OCI-LY3 (cell line): ENCODE measurements around the gene C3orf20.

Source experiments
- H2AFZ ChIP-seq: fragments of 200-600, 300-600 bp; shearing (Covaris generic); 2 replicates; pipeline ENCODE4 v1.6.0; 2014; ENCODE audit warnings: antibody characterized with exemption, low read depth, low read length
- H3K27ac ChIP-seq: fragments of 200-600, 300-600 bp; sonication (generic); 2 replicates; pipeline ENCODE4 v1.5.1; 2014; ENCODE audit warnings: mild to moderate bottlenecking, low read length, moderate library complexity, mixed read lengths
- H3K27me3 ChIP-seq: fragments of 200-600, 300-600 bp; sonication (generic); 2 replicates; pipeline ENCODE4 v1.6.1; 2014; ENCODE audit warnings: low read depth, low read length, mixed read lengths
- H3K36me3 ChIP-seq: fragments of 200-600, 300-600 bp; sonication (generic); replicated peaks from 2 replicates; pipeline ENCODE3; 2014; ENCODE audit warnings: low read depth, low read length, mixed read lengths
- H3K4me1 ChIP-seq: fragments of 300-600, 200-600 bp; sonication (generic); 2 replicates; pipeline ENCODE4 v1.6.1; 2014; ENCODE audit warnings: low read length, mixed read lengths
- H3K4me2 ChIP-seq: fragments of 200-600, 300-600 bp; sonication (generic); 2 replicates; pipeline ENCODE4 v1.6.1; 2014; ENCODE audit warnings: low read length, mixed read lengths
- H3K4me3 ChIP-seq: fragments of 300-600, 200-600 bp; sonication (generic); 2 replicates; pipeline ENCODE4 v1.5.1; 2014; ENCODE audit warnings: antibody characterized with exemption, mild to moderate bottlenecking, low read length, moderate library complexity
- H3K79me2 ChIP-seq: fragments of 300-600, 200-600 bp; shearing (Covaris generic); 2 replicates; pipeline ENCODE4 v1.6.1; 2014; ENCODE audit warnings: mild to moderate bottlenecking, low read length, mixed read lengths
- H3K9ac ChIP-seq: fragments of 300-600, 200-600 bp; shearing (Covaris generic); 2 replicates; pipeline ENCODE4 v1.6.0; 2014; ENCODE audit warnings: mild to moderate bottlenecking, low read length, moderate library complexity
- H3K9me3 ChIP-seq: fragments of 200-600, 300-600 bp; shearing (Covaris generic); 2 replicates; pipeline ENCODE4 v1.6.1; 2014; ENCODE audit warnings: low read length, mixed read lengths; ENCODE audit not compliant: insufficient read depth
- H4K20me1 ChIP-seq: fragments of 200-600, 300-600 bp; sonication (generic); 2 replicates; pipeline ENCODE4 v1.6.1; 2016; ENCODE audit warnings: low read length, mixed read lengths; ENCODE audit not compliant: insufficient read depth
- CTCF ChIP-seq: fragments of 200-600, 300-600 bp; sonication (generic); IDR thresholded peaks from 2 replicates; pipeline ENCODE4 v1.5.1; 2014; ENCODE audit warnings: antibody characterized with exemption, low read length, low read depth
- EZH2phosphoT487 ChIP-seq: fragments of 200-600 bp; shearing (Covaris generic); IDR thresholded peaks from 2 replicates; pipeline ENCODE4 v1.6.1; 2018; ENCODE audit warnings: antibody characterized with exemption, mixed run types, low read depth

Gene C3orf20

DNA sequence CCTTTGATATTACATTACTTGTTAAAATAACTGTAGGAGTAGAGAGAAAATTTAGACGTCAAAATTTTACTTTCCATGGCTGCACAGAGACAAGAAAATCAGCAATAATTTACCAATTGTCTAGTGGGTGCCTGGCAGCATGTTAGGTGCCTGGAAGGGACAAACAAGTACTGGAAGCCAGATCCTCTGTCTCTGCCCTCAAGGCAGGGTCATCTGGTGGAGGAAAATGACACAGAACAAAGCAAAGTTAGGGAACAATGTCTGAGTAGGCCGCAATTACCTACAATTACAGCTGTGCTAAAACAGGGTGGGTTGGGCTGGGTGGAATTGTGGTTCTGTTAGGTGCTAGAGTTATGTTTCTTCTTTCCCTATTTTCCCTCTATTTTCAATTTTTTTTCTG lies 16.0 kb upstream of the C3orf20 start:
- Histone ChIP-seq H3K9me3 (no peaks in the 10 kb centered on the region), H3K36me3 (peaks cover 80% of the 10 kb centered on the region), H3K4me2 (no peak overlapping the region), H3K9ac (no peak overlapping the region), H3K4me3 (no peak overlapping the region), H4K20me1 (no peaks in the 10 kb centered on the region), H3K79me2 (peaks cover 2% of the 10 kb centered on the region; the same call in 1 of the 2 replicates), H3K27ac (no peak overlapping the region), H3K4me1 (no peaks in the 10 kb centered on the region), H2AFZ (no peak overlapping the region), H3K27me3 (no peaks in the 10 kb centered on the region)
- TF ChIP-seq EZH2phosphoT487 (no peak), CTCF (no peak)

- Histone ChIP-seq H4K20me1 (no peaks in the 10 kb centered on the region), H3K9ac (no peak overlapping the region), H3K27ac (no peak overlapping the region), H3K27me3 (no peaks in the 10 kb centered on the region), H3K9me3 (no peaks in the 10 kb centered on the region), H3K4me2 (no peak overlapping the region), H2AFZ (no peak overlapping the region), H3K79me2 (no peaks in the 10 kb centered on the region), H3K36me3 (peaks cover 83% of the 10 kb centered on the region), H3K4me3 (no peak overlapping the region), H3K4me1 (no peaks in the 10 kb centered on the region)
- TF ChIP-seq CTCF (no peak), EZH2phosphoT487 (no peak)
These were observed 14.0 kb upstream of the C3orf20 start for GRCh38 chr3:14660942-14661341.

DNA sequence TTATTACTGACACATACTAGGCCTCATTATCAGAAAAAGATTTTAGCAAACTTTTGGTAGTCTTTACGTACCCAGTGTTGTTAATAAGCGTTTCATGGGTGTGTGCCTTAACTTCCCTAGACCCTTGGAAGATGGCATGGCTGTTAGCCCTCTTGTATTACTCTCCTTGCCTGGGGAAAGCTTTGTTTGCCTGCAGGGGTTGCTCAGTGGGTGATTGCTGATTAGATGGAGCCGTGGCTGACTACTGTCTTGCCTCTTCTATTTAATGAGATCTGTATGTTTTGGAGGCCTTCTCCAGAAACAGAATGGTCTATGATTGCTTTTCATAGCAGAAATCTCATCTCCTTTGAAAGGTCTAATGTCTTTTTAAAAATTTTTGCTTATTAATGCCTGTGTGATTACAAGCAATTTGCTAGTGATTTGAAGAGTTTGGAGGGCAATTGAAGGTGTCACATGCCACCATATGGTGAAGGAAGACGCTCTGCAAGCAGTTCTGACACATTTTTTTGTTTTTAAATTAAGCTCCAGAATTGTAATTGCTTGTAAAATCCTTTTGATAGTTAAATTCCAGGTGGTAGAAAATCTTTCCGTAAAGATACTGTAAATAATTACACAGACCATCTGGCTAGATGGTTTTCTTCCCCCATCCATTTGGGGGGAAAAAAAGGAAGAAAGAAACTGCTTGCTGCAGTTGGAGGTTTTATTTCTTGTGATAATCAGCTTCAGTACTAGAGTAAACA lies 11.4 kb upstream of the C3orf20 start:
- H3K27me3 ChIP-seq: no peaks in the 10 kb centered on the region
- no peaks in the 10 kb centered on the region for H3K4me1 ChIP-seq
- H2AFZ ChIP-seq: no peak overlapping the region
- peaks cover 77% of the 10 kb centered on the region for H3K36me3 ChIP-seq
- no peak overlapping the region for H3K4me2 ChIP-seq
- no peaks in the 10 kb centered on the region for H3K79me2 ChIP-seq
- no peaks in the 10 kb centered on the region for H4K20me1 ChIP-seq
- no peak overlapping the region for H3K9ac ChIP-seq
- TF ChIP-seq CTCF (no peak), EZH2phosphoT487 (no peak)
- H3K4me3 ChIP-seq: no peak overlapping the region
- no peak overlapping the region for H3K27ac ChIP-seq
- H3K9me3 ChIP-seq: no peaks in the 10 kb centered on the region

DNA sequence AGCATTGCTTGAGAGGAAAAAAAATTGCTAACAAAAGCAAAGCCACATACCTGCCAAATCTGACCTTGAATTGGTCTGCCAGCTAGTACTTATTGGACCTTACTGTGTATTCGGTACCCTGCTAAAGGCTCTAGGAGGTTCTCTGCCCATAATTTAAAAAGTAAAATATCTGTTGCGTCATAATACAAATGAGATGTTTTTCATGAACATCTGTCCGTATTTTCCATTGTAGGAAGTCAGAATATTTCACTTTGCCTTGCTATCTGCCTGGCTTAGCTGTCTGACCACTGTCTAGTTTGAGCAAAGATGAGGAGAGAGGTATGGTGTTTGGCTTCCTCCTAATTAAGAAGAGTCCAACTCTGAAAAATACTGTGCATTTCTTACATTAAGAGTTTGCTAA lies 10.8 kb upstream of the C3orf20 start:
- no peak overlapping the region for H3K4me2 ChIP-seq
- H3K27ac ChIP-seq: no peak overlapping the region
- H3K4me1 ChIP-seq: no peaks in the 10 kb centered on the region
- no peaks in the 10 kb centered on the region for H3K27me3 ChIP-seq
- H4K20me1 ChIP-seq: no peaks in the 10 kb centered on the region
- no peak for TF ChIP-seq EZH2phosphoT487
- no peak overlapping the region for H3K4me3 ChIP-seq
- H3K36me3 ChIP-seq: peaks cover 78% of the 10 kb centered on the region
- no peak overlapping the region for H3K9ac ChIP-seq
- no peaks in the 10 kb centered on the region for H3K79me2 ChIP-seq
- no peak overlapping the region for H2AFZ ChIP-seq
- no peaks in the 10 kb centered on the region for H3K9me3 ChIP-seq
